Measurements from ENCODE around the gene TBPL2.

TBPL2 gene

GRCh38 chr14:55404173-55404854, 36.1 kb downstream of the TBPL2 start:
- peaks cover 4% of the 10 kb centered on the region for H3K36me3 ChIP-seq (ENCODE audit: control insufficient read depth, insufficient read depth, low read length)
- H3K9me3 ChIP-seq (ENCODE audit: control insufficient read depth, low read length), result no peaks in the 10 kb centered on the region
- no peaks in the 10 kb centered on the region for H3K4me1 ChIP-seq (ENCODE audit: control insufficient read depth, insufficient read depth, low read length, poor library complexity, severe bottlenecking)
- no peak overlapping the region for H3K27ac ChIP-seq (ENCODE audit: low read depth, low read length, severe bottlenecking)
- 79 to 83% methylated on average over 1 to 2 of the region's 5 CpGs for WGBS, 2 experiments (ENCODE audit: insufficient coverage in 2 of 2)
- no peak overlapping the region for H3K4me3 ChIP-seq (ENCODE audit: extremely low read depth, insufficient read depth, low read length, poor library complexity, severe bottlenecking)

- no peaks in the 10 kb centered on the region for H3K4me1 ChIP-seq (ENCODE audit: control insufficient read depth, insufficient read depth, low read length, poor library complexity, severe bottlenecking)
- H3K4me3 ChIP-seq (ENCODE audit: extremely low read depth, insufficient read depth, low read length, poor library complexity, severe bottlenecking), result no peak overlapping the region
- WGBS, 2 experiments (ENCODE audit: insufficient coverage in 2 of 2), result 90 to 100% methylated on average over 2 to 6 of the region's 6 CpGs
- H3K9me3 ChIP-seq (ENCODE audit: control insufficient read depth, low read length), result no peaks in the 10 kb centered on the region
- peaks cover 3% of the 10 kb centered on the region for H3K36me3 ChIP-seq (ENCODE audit: control insufficient read depth, insufficient read depth, low read length)
- H3K27ac ChIP-seq (ENCODE audit: low read depth, low read length, severe bottlenecking), result no peak overlapping the region
Observed at GRCh38 chr14:55401751-55402150, 38.7 kb downstream of the TBPL2 start.

- Histone ChIP-seq H3K4me1 (ENCODE audit: control insufficient read depth, insufficient read depth, low read length, poor library complexity, severe bottlenecking) (no peaks in the 10 kb centered on the region), H3K36me3 (ENCODE audit: control insufficient read depth, insufficient read depth, low read length) (peaks cover 8% of the 10 kb centered on the region), H3K27ac (ENCODE audit: low read depth, low read length, severe bottlenecking) (no peak overlapping the region), H3K9me3 (ENCODE audit: control insufficient read depth, low read length) (no peaks in the 10 kb centered on the region), H3K4me3 (ENCODE audit: extremely low read depth, insufficient read depth, low read length, poor library complexity, severe bottlenecking) (no peak overlapping the region)
- no CpG with 5 or more reads among the region's 2 CpGs for WGBS, 2 experiments (ENCODE audit: insufficient coverage in 2 of 2)
Observed at GRCh38 chr14:55399852-55400251, 40.6 kb downstream of the TBPL2 start.

- Histone ChIP-seq H3K9me3 (ENCODE audit: control insufficient read depth, low read length) (no peaks in the 10 kb centered on the region), H3K27ac (ENCODE audit: low read depth, low read length, severe bottlenecking) (no peak overlapping the region), H3K4me1 (ENCODE audit: control insufficient read depth, insufficient read depth, low read length, poor library complexity, severe bottlenecking) (no peaks in the 10 kb centered on the region), H3K4me3 (ENCODE audit: extremely low read depth, insufficient read depth, low read length, poor library complexity, severe bottlenecking) (no peak overlapping the region), H3K36me3 (ENCODE audit: control insufficient read depth, insufficient read depth, low read length) (peaks cover 11% of the 10 kb centered on the region)
- WGBS, 2 experiments (ENCODE audit: insufficient coverage in 2 of 2), result no CpG with 5 or more reads among the region's 1 CpG
Observed at GRCh38 chr14:55399183-55399582, 41.2 kb downstream of the TBPL2 start.

DNA sequence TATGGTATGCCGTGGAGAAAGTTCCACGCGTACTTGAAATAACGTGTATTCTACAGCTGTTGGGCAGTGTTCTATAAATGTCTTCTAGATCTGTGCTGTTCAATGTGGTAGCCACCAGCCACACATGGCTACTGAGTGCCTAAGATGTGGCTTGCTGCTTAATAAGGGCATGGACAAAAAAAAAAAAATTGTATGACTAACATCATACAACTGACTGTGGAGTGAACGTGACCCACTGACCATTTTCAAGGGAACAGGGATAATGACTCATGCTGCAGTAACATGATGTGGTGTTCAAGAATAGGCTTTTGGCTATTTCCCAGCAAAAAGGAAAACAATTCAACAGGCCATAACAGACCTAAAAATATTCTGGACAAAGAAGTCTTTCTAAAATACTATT, 41.7 kb downstream of the TBPL2 start:
- Histone ChIP-seq H3K4me1 (ENCODE audit: control insufficient read depth, insufficient read depth, low read length, poor library complexity, severe bottlenecking) (no peaks in the 10 kb centered on the region), H3K4me3 (ENCODE audit: extremely low read depth, insufficient read depth, low read length, poor library complexity, severe bottlenecking) (no peak overlapping the region), H3K36me3 (ENCODE audit: control insufficient read depth, insufficient read depth, low read length) (peaks cover 11% of the 10 kb centered on the region), H3K27ac (ENCODE audit: low read depth, low read length, severe bottlenecking) (no peak overlapping the region), H3K9me3 (ENCODE audit: control insufficient read depth, low read length) (no peaks in the 10 kb centered on the region)
- 88 to 100% methylated on average over 4 to 5 of the region's 5 CpGs for WGBS, 2 experiments (ENCODE audit: insufficient coverage in 2 of 2)

DNA sequence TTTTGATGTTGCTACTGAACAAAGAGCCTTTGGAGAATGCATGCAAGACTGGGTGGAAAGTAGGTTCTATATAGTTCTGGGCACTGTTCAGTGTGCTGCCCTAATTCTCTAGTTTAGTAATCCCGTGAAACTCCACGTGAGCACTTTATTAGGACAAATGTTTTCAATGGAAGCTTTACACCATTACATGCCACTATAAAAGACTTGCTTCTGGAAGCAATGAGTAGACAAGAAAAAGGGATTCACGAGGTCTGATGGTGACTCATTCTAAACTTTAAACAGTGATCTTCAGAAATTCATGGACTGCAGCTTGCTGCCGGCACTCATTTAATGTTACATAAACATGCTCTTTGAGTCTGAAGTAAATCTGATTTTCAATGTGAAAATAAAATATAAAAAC, 51.1 kb downstream of the TBPL2 start:
- 90 to 100% methylated on average over 1 to 3 of the region's 4 CpGs for WGBS, 2 experiments (ENCODE audit: insufficient coverage in 2 of 2)
- no peaks in the 10 kb centered on the region for H3K4me1 ChIP-seq (ENCODE audit: control insufficient read depth, insufficient read depth, low read length, poor library complexity, severe bottlenecking)
- no peak overlapping the region for H3K27ac ChIP-seq (ENCODE audit: low read depth, low read length, severe bottlenecking)
- H3K4me3 ChIP-seq (ENCODE audit: extremely low read depth, insufficient read depth, low read length, poor library complexity, severe bottlenecking), result no peak overlapping the region
- peaks cover 32% of the 10 kb centered on the region for H3K36me3 ChIP-seq (ENCODE audit: control insufficient read depth, insufficient read depth, low read length)
- no peaks in the 10 kb centered on the region for H3K9me3 ChIP-seq (ENCODE audit: control insufficient read depth, low read length)

DNA sequence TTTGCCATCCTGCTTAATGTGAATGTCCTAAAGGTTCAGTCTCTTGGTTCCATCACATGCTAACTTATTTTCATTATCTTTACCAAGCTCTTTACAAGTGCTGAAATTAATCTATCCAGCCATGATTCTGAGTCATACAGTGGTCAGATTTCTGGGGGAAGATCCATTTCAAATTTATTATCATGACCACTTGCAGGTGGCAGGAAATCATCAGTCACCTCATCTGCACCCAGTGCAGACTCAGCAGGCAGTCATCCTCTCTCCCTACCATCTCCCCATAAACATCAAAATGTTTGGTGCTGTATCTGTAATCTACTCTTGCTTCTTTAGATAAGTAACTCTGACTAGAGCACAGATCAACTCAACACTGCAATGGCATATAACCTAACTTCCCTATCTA, 52.3 kb downstream of the TBPL2 start:
- H3K4me1 ChIP-seq (ENCODE audit: control insufficient read depth, insufficient read depth, low read length, poor library complexity, severe bottlenecking), result no peaks in the 10 kb centered on the region
- peaks cover 33% of the 10 kb centered on the region for H3K36me3 ChIP-seq (ENCODE audit: control insufficient read depth, insufficient read depth, low read length)
- H3K27ac ChIP-seq (ENCODE audit: low read depth, low read length, severe bottlenecking), result no peak overlapping the region
- no peak overlapping the region for H3K4me3 ChIP-seq (ENCODE audit: extremely low read depth, insufficient read depth, low read length, poor library complexity, severe bottlenecking)
- H3K9me3 ChIP-seq (ENCODE audit: control insufficient read depth, low read length), result no peaks in the 10 kb centered on the region

- 100% methylated on average over 3 to 4 of the region's 4 CpGs for WGBS, 2 experiments (ENCODE audit: insufficient coverage in 2 of 2)
- H3K9me3 ChIP-seq (ENCODE audit: control insufficient read depth, low read length), result no peaks in the 10 kb centered on the region
- H3K27ac ChIP-seq (ENCODE audit: low read depth, low read length, severe bottlenecking), result no peak overlapping the region
- H3K36me3 ChIP-seq (ENCODE audit: control insufficient read depth, insufficient read depth, low read length), result peaks cover 35% of the 10 kb centered on the region
- H3K4me3 ChIP-seq (ENCODE audit: extremely low read depth, insufficient read depth, low read length, poor library complexity, severe bottlenecking), result no peak overlapping the region
- peaks cover 6% of the 10 kb centered on the region for H3K4me1 ChIP-seq (ENCODE audit: control insufficient read depth, insufficient read depth, low read length, poor library complexity, severe bottlenecking)
Observed at GRCh38 chr14:55387121-55387520, 53.3 kb downstream of the TBPL2 start.

- H3K4me3 ChIP-seq (ENCODE audit: extremely low read depth, insufficient read depth, low read length, poor library complexity, severe bottlenecking), result no peak overlapping the region
- peaks cover 11% of the 10 kb centered on the region for H3K4me1 ChIP-seq (ENCODE audit: control insufficient read depth, insufficient read depth, low read length, poor library complexity, severe bottlenecking)
- H3K36me3 ChIP-seq (ENCODE audit: control insufficient read depth, insufficient read depth, low read length), result peaks cover 43% of the 10 kb centered on the region
- 92 to 95% methylated on average over 5 of the region's 6 CpGs for WGBS, 2 experiments (ENCODE audit: insufficient coverage in 2 of 2)
- no peaks in the 10 kb centered on the region for H3K9me3 ChIP-seq (ENCODE audit: control insufficient read depth, low read length)
- H3K27ac ChIP-seq (ENCODE audit: low read depth, low read length, severe bottlenecking), result no peak overlapping the region
Observed at GRCh38 chr14:55386037-55386808, 54.2 kb downstream of the TBPL2 start.

- H3K36me3 ChIP-seq (ENCODE audit: control insufficient read depth, insufficient read depth, low read length), result peaks cover 57% of the 10 kb centered on the region
- H3K4me1 ChIP-seq (ENCODE audit: control insufficient read depth, insufficient read depth, low read length, poor library complexity, severe bottlenecking), result peaks cover 15% of the 10 kb centered on the region
- no peaks in the 10 kb centered on the region for H3K9me3 ChIP-seq (ENCODE audit: control insufficient read depth, low read length)
- H3K27ac ChIP-seq (ENCODE audit: low read depth, low read length, severe bottlenecking), result no peak overlapping the region
- H3K4me3 ChIP-seq (ENCODE audit: extremely low read depth, insufficient read depth, low read length, poor library complexity, severe bottlenecking), result no peak overlapping the region
- 94 to 97% methylated on average over 3 of the region's 3 CpGs for WGBS, 2 experiments (ENCODE audit: insufficient coverage in 2 of 2)
Observed at GRCh38 chr14:55384536-55384935, 55.9 kb downstream of the TBPL2 start.

DNA sequence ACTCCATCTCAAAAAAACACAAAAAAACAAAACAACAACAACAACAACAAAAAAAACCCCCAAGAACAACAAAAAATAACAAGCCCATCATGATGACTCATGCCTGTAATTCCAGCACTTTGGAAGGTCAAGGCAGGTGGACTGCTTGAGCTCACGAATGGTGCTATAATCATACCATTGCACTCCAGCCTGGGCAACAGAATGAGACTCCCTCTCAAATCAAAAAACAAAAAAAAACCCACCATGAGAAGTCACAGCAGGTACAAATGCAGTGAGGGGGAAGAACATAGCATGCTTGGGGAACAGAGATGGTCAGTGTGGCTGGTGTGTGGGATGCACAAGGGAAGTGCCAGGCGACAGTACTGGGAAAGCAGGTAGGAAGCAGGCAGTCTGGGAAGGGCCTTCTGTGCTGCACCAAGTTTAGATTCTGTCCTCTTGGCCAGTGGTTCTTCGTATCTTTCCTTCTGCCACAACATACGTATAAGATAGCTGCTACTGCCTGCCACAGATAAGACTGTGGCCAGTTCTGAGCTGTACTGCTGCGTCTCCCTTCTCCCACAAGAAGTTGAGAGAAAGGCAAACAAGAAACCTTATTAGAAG, 56.8 kb downstream of the TBPL2 start:
- Histone ChIP-seq H3K36me3 (ENCODE audit: control insufficient read depth, insufficient read depth, low read length) (peaks cover 55% of the 10 kb centered on the region), H3K9me3 (ENCODE audit: control insufficient read depth, low read length) (no peaks in the 10 kb centered on the region), H3K4me3 (ENCODE audit: extremely low read depth, insufficient read depth, low read length, poor library complexity, severe bottlenecking) (no peak overlapping the region), H3K4me1 (ENCODE audit: control insufficient read depth, insufficient read depth, low read length, poor library complexity, severe bottlenecking) (peaks cover 15% of the 10 kb centered on the region), H3K27ac (ENCODE audit: low read depth, low read length, severe bottlenecking) (no peak overlapping the region)
- 100% methylated on average over 3 of the region's 5 CpGs for WGBS, 2 experiments (ENCODE audit: insufficient coverage in 2 of 2)
